ENCODE measurements around the gene ANO10. TPM values are rescaled to one million over a fixed set of nuclear protein-coding genes. Genes with fewer than 3 reads are reported as not detected.

ANO10 gene
- total RNA-seq, 2 experiments from 2014 or later = 19.9 TPM

DNA sequence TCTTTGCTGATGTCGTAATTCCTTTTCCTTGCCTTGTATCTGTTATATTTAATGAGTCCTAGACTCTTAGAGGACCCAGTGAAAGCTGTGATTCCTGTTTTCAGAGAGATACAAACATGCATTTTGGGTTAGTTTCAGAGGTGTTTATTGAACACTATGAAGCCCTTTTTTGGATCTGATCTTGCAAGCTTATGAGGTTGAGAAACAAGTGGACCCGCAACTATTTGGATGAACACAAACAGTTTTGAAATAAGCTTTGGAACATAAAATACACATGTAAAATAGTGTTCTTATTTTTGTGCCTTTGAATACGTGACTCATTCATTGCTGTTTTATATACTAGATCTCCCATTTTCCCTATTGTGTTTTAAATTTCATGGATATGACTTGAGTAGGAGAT lies 302.0 kb downstream of the ANO10 start:
- DNase-seq = no peak
- POLR2A ChIA-PET = no interaction called here
- peaks cover 18% of the 10 kb centered on the region for H3K4me1 Mint-ChIP-seq
- H3K4me3 Mint-ChIP-seq = no peak overlapping the region
- H3K36me3 Mint-ChIP-seq (ENCODE audit: low read depth) = peaks cover 61% of the 10 kb centered on the region
- H3K27ac Mint-ChIP-seq = no peak overlapping the region
- H3K27me3 Mint-ChIP-seq = no peaks in the 10 kb centered on the region
- CTCF ChIA-PET = no interaction called here
- peaks cover 2% of the 10 kb centered on the region for H3K9me3 Mint-ChIP-seq

GRCh38 chr3:43319376-43319775 lies 302.4 kb downstream of the ANO10 start:
- Mint-ChIP-seq H3K4me3 (no peak overlapping the region), H3K36me3 (ENCODE audit: low read depth) (peaks cover 64% of the 10 kb centered on the region), H3K27me3 (no peaks in the 10 kb centered on the region), H3K4me1 (peaks cover 17% of the 10 kb centered on the region), H3K27ac (no peak overlapping the region), H3K9me3 (peaks cover 2% of the 10 kb centered on the region)
- no peak for DNase-seq
- CTCF ChIA-PET = no interaction called here
- POLR2A ChIA-PET = no interaction called here

DNA sequence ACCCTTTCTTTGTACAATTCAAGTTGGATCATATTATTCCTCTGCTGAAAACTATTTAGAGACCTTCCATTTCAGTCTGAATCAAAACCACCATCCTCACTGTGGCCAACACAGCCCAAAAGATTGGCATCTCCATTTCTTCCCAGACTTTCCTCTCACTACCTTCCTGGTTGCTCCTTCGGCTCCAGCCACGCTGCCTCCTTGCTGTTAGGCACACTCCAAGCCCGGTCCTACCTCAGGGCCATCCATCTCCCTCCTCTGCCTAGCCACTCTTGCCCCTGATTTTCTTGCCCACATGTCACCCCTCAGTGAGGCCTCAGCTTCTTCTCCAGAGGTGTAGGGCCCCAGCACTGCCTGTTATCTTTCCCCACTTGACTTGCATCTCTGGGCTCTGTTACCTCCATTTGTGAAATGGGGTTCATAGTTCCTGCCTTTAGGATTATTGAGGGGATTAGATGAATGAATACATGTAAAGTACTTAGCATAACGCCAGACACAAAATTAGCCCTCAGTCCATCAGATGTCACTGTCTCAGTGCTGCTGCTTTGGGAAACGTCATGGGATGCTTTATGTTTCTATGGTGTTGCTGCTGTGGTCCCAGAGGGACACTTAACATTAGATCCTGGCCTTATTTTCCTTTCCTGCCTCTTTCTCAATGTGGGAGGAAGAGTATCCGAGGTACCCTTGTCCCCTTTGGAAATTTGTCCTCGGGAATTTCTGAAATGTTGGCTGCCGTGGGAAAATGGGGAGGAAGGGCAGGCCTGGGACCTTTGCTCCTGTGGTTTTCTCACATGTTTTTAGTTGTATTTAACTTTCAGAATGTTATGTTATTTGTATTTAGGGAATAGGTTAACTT lies 304.1 kb downstream of the ANO10 start:
- Mint-ChIP-seq H3K9me3 (no peaks in the 10 kb centered on the region), H3K4me3 (no peak overlapping the region), H3K36me3 (ENCODE audit: low read depth) (peaks cover 65% of the 10 kb centered on the region), H3K27ac (peak overlapping the region; percentile 7), H3K27me3 (no peaks in the 10 kb centered on the region), H3K4me1 (peaks cover 17% of the 10 kb centered on the region)
- DNase-seq = no peak
- CTCF ChIA-PET = no interaction called here
- POLR2A ChIA-PET = no interaction called here

- POLR2A ChIA-PET = no interaction called here
- Mint-ChIP-seq H3K9me3 (no peaks in the 10 kb centered on the region), H3K36me3 (ENCODE audit: low read depth) (peaks cover 66% of the 10 kb centered on the region), H3K27ac (no peak overlapping the region), H3K27me3 (no peaks in the 10 kb centered on the region), H3K4me3 (no peak overlapping the region), H3K4me1 (peaks cover 17% of the 10 kb centered on the region)
- CTCF ChIA-PET = no interaction called here
- DNase-seq = no peak
These were observed 304.9 kb downstream of the ANO10 start for GRCh38 chr3:43316783-43317460.

Other genes with a start within 250 kb of the ANO10 start
- 10 to 100 TPM; 14.5 to 15.9 TPM for gene ABHD5, start 68.9 kb upstream of the ANO10 start, total RNA-seq